ENCODE results near the gene CUEDC1. TPM values are rescaled to one million over a fixed set of nuclear protein-coding genes. Genes with fewer than 3 reads are reported as not detected.

Gene CUEDC1
- total RNA-seq, 3 donors from 2014 or later: 13.0 to 18.0 (median 14.5) TPM

DNA sequence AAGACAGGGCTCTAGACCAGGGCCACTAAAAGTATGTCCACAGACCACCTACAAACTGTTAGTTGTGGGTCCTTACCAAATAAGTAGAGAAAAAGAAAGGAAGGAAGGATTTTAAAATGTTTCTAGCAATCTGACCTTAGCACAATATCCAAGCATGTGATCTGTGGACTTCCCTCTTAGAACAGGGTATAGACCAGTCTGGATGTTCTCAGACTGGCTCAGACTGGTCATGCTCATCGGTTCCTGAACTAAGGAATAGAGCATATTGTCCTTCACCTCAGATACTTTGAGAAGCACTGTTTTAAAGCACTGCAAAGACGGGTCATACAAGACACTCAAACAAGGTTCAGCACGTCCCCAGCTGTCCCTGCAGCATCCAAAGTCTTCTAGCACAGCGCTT lies 25.8 kb downstream of the CUEDC1 start:
- H3K9me3 ChIP-seq: no peaks in the 10 kb centered on the region
- DNase-seq (ENCODE audit: low spot score in 2 of 2): no peak
- no peaks in the 10 kb centered on the region for H3K27me3 ChIP-seq
- no peak overlapping the region for H3K4me3 ChIP-seq
- H3K36me3 ChIP-seq: no peaks in the 10 kb centered on the region
- TF ChIP-seq, protein P1, sequence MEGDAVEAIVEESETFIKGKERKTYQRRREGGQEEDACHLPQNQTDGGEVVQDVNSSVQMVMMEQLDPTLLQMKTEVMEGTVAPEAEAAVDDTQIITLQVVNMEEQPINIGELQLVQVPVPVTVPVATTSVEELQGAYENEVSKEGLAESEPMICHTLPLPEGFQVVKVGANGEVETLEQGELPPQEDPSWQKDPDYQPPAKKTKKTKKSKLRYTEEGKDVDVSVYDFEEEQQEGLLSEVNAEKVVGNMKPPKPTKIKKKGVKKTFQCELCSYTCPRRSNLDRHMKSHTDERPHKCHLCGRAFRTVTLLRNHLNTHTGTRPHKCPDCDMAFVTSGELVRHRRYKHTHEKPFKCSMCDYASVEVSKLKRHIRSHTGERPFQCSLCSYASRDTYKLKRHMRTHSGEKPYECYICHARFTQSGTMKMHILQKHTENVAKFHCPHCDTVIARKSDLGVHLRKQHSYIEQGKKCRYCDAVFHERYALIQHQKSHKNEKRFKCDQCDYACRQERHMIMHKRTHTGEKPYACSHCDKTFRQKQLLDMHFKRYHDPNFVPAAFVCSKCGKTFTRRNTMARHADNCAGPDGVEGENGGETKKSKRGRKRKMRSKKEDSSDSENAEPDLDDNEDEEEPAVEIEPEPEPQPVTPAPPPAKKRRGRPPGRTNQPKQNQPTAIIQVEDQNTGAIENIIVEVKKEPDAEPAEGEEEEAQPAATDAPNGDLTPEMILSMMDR (IDR thresholded peaks at IDR 0.05): no peak
- TF ChIP-seq POLR2AphosphoS5 (IDR thresholded peaks at IDR 0.05) (no peak), POLR2A (IDR thresholded peaks at IDR 0.05) (no peak)
- peak overlapping the region in 1 of 2 donors; percentile 38 for H3K27ac ChIP-seq
- intact Hi-C loops (cut with DNase I; ENCODE audit: low total_unique reads): no loop called here
- H3K4me1 ChIP-seq: peaks cover 6 to 11% of the 10 kb centered on the region in 2 donors

DNA sequence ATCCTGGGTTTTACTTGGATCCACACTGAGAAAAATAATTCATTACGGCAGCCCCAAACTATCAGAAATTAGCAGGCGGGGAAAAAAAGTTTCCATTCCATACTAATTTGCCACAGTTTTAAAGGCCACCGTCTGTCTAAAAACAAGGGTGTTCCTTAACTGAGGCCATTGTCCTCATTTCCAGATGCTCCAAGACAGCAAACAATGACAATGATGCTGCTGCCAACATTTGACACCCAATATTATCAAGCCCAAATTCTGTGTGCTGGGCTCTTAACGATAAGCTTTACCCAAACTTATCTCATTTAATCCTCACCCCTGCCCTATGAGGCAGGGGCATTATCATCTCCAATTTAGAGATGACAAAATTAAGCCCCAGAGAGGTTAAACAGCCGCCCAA lies 26.3 kb downstream of the CUEDC1 start:
- Histone ChIP-seq H3K4me1 (peaks cover 6 to 11% of the 10 kb centered on the region in 2 donors), H3K27ac (peak overlapping the region; percentile 33 to 38)
- intact Hi-C loops (cut with DNase I; ENCODE audit: low total_unique reads): no loop called here

DNA sequence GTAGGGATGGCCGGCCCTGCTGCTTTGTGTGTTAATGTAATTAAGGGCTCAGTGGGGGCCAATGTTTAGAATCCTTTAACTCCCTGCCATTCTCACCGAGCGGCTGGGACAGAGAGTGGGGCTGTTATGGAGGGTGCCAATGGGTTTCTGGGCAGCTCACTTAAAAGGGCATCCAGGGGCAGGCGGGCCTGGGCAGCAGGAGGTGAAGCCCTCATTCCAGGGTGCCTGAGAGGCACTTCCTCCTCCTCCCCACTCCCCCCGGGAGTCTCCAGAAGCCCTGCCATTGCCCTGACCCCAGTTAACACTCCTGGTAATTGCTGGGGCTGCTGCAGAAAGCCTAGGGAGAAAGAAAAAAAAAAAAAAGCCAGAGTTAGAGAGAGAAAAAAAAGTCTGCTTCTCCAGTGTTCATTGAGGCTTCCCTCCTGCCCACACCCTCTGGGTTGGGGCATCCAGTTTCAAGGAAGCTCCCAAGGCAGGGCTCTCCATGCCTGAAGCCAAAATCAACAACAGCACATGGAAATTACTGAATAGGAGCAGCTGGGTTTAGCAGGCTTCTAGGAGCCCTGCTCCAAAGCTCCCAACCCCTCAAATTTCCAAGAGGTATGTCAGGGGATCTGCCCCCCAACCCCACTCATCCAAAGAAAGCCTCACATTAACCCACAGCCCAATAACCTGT lies 28.0 kb downstream of the CUEDC1 start:
- intact Hi-C loops (cut with DNase I; ENCODE audit: low total_unique reads): no loop called here
- Histone ChIP-seq H3K27ac (peak overlapping the region; percentile 54 to 55), H3K4me1 (peaks cover 6 to 11% of the 10 kb centered on the region in 2 donors), H3K36me3 (no peaks in the 10 kb centered on the region), H3K27me3 (no peaks in the 10 kb centered on the region), H3K9me3 (no peaks in the 10 kb centered on the region), H3K4me3 (no peak overlapping the region)
- no peak for TF ChIP-seq POLR2AphosphoS5 (IDR thresholded peaks at IDR 0.05)
- TF ChIP-seq POLR2A (IDR thresholded peaks at IDR 0.05): no peak
- TF ChIP-seq, protein P1 (IDR thresholded peaks at IDR 0.05): no peak
- peak in 1 of 2 donors; percentile 59 for DNase-seq (ENCODE audit: low spot score in 2 of 2)

More for the DNA sequence above, 26.3 kb downstream of the CUEDC1 start:
- Histone ChIP-seq H3K27me3 (no peaks in the 10 kb centered on the region), H3K9me3 (no peaks in the 10 kb centered on the region), H3K36me3 (no peaks in the 10 kb centered on the region), H3K4me3 (no peak overlapping the region)
- DNase-seq (ENCODE audit: low spot score in 2 of 2): no peak
- TF ChIP-seq, protein P1 (IDR thresholded peaks at IDR 0.05): no peak
- TF ChIP-seq POLR2A (IDR thresholded peaks at IDR 0.05) (no peak), POLR2AphosphoS5 (IDR thresholded peaks at IDR 0.05) (no peak)

DNA sequence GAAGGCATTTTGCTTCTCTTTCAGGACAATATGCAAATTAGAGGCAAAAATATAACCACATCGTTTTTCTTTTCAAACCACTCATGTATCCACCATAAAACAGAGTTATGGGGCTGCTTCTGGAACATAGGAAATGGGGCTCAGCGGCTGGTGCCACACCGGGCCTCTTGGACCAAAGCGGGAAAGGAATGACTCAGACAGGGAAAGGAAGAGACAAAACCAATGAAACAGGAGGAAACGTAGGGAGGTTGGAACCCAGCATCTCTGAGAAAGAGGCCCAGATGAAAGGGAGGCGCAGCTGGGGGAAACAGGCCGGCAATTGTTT lies 28.5 kb downstream of the CUEDC1 start:
- Histone ChIP-seq H3K4me3 (no peak overlapping the region), H3K9me3 (no peaks in the 10 kb centered on the region), H3K27me3 (no peaks in the 10 kb centered on the region), H3K4me1 (peaks cover 8 to 9% of the 10 kb centered on the region in 2 donors), H3K27ac (peak overlapping the region; percentile 54 to 55), H3K36me3 (no peaks in the 10 kb centered on the region)
- TF ChIP-seq, protein P1 (IDR thresholded peaks at IDR 0.05): no peak
- intact Hi-C loops (cut with DNase I; ENCODE audit: low total_unique reads): no loop called here
- no peak for DNase-seq (ENCODE audit: low spot score in 2 of 2)

DNA sequence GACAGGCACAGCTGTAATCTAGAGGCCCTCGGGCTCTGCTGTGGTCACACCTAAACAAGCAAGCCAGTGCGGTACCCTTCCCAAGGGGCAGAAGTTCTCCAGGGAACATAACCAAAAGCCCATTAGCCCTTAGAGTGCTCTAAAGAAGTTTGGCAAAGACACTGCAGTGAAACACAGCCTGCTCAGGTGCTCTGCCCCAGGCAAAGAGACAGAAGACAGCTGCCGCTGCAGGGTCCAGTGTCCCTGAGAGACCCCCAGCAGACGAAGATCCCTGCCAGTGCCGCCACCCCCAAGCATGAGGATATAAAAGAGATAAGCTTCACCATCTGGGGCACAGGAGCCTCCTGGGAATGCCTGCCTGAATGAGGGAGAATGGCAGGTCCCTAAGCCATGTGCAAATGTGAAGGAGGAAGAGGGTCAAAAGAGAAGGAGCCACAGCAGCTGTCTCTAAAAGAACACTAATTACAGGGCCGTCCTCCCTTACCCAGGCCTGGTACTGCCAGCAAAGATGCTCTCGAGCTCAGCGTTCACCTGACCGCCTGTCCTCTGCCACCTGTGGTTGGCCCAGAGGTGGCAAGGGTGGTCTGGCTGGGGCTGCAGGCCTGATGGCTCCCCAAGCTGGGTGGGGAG lies 29.7 kb downstream of the CUEDC1 start:
- Histone ChIP-seq H3K27ac (no peak overlapping the region), H3K4me3 (no peak overlapping the region), H3K27me3 (no peaks in the 10 kb centered on the region), H3K4me1 (peaks cover 0 to 12% of the 10 kb centered on the region in 2 donors), H3K9me3 (no peaks in the 10 kb centered on the region), H3K36me3 (no peaks in the 10 kb centered on the region)
- DNase-seq (ENCODE audit: low spot score in 2 of 2): no peak
- intact Hi-C loops (cut with DNase I; ENCODE audit: low total_unique reads): no loop called here
- TF ChIP-seq POLR2AphosphoS5 (IDR thresholded peaks at IDR 0.05): no peak
- no peak for TF ChIP-seq POLR2A (IDR thresholded peaks at IDR 0.05)
